Kidney capillary endothelial cell (primary cell): ENCODE results near the gene CREB3.

ENCODE experiments used
- DNase-seq: peaks from one replicate; pipeline ENCODE4 v3.0.0-alpha.2; 2018; ENCODE audit warnings: low spot score

The CREB3 gene

DNA sequence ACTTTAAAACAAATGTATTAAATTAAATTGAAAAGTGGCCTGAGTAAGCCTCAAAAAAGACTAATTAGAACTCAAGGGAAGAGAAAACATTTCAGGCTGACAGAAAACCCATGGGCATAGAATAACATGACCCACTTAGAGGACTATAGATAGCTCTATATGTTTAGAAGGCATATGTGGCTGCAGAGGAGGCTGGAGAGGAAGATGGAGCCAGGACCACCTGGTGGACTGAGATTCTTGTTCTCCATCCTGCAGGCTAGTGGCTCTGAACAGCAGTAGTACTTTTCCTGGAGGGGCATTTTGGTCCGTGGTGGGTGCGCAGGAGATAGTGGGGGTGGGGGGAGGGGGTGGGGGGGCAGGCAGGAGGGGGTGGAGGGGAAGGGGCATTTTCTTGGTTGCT is 48.6 kb downstream of the CREB3 start:
- DNase-seq: no peak

DNA sequence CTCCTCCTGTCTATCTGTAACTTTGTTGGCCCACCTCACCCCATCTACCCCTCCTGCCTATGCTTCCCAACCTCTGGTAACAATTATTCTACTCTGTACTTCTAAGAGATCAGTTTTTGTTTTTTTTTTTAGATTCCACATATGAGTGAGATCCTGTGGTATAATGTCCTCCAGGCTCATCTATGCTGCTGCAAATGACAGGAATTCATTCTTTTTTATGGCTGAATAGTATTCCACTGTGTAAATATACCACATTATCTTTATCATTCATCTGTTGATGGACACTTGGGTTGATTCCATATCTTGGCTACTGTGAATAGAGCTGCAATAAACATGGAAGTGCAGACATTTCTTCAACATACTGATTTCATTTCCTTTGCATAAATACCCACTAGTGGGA is 51.0 kb downstream of the CREB3 start:
- no peak for DNase-seq
